HEK293T (cell line): Measurements from ENCODE around the gene DENND4C.

Source experiments
- FOXM1 ChIP-seq: fragments of 450-650 bp; IDR thresholded peaks from 2 replicates; pipeline ENCODE4 v1.6.1; 2017; ENCODE audit warnings: mild to moderate bottlenecking, borderline replicate concordance
- SP1 ChIP-seq: fragments of 450-650 bp; IDR thresholded peaks from 2 replicates; pipeline ENCODE4 v1.6.1; 2017
- SUZ12 ChIP-seq: fragments of 450-650 bp; IDR thresholded peaks from 2 replicates; pipeline ENCODE4 v1.6.1; 2016; ENCODE audit warnings: mild to moderate bottlenecking

DNA sequence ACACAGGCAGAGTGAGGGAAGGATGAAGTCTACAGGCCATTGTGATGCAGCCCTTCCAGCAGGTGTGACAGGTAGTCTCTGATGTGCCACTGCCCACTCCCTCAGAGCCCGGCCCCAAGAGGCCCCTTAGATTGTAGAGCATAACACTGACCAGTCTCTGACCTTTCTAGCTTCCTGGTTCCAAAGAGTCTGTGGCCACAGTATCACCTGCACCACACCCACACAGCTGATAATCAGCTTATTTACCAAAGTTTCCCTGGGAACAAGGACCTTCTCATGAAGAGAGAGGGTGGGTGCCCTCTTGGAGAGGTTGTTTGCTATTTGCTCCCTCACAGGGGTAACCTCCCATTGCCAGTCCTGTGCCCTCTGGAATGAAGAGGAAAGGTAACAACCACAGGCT is 167.4 kb downstream of the DENND4C start:
- TF ChIP-seq SUZ12 (no peak), FOXM1 (no peak), SP1 (no peak)
